ENCODE measurements around the gene CYP11A1.

Gene CYP11A1

DNA sequence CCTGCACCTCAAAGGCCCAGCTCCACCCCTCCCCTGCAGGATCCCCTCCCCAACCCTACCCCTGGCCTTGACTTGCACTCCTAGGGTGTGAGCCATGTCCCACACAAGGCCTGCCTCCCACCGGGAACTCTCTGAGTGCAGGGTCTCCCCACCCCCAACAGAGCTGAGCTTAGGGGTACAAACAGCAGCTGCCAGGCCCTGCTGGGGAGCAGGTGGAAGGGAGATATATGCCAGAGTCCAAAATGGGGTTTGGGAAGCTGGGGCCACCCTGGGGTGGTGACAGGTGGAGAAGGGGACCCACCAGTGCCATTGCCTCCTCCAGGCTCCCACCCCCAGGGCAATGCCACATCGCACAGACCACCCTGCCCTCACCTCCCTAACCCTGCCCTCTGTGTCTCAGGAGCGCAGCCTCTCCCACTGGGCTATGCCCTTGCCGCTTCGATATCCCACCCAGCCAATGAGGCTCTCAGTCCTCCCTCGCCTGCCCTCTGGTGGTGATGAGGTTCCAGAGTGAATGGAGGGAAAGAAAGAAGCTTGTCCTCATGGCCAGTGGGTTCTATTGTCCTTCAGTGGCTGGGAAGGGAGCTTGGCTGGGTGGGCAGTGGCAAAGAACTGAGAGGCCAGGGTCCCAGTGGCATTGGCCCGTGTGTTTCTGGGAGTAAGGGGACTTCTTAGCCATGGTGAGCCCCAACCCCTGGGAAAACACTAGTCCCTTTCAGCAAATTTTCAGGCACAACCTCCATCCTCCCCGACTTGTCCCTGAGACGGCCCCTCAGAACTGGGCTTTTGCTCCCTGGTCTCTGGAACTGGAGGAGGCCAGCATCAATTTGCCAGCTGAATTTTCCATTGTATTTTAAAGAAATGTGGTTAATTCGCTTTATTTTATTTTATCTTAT is 46.8 kb downstream of the CYP11A1 start:
- Histone ChIP-seq H3K4me3 (ENCODE audit: low read depth in 1 of 2, low read length in 1 of 2) (no peak overlapping the region), H3K36me3 (no peaks in the 10 kb centered on the region), H3K27ac (no peak overlapping the region), H3K4me1 (ENCODE audit: control insufficient read depth in 1 of 2, insufficient read depth in 1 of 2, low read depth in 1 of 2, low read length in 1 of 2) (no peaks in the 10 kb centered on the region), H3K27me3 (peaks cover 19% of the 10 kb centered on the region), H3K9me3 (no peaks in the 10 kb centered on the region)
- TF ChIP-seq, protein P1, sequence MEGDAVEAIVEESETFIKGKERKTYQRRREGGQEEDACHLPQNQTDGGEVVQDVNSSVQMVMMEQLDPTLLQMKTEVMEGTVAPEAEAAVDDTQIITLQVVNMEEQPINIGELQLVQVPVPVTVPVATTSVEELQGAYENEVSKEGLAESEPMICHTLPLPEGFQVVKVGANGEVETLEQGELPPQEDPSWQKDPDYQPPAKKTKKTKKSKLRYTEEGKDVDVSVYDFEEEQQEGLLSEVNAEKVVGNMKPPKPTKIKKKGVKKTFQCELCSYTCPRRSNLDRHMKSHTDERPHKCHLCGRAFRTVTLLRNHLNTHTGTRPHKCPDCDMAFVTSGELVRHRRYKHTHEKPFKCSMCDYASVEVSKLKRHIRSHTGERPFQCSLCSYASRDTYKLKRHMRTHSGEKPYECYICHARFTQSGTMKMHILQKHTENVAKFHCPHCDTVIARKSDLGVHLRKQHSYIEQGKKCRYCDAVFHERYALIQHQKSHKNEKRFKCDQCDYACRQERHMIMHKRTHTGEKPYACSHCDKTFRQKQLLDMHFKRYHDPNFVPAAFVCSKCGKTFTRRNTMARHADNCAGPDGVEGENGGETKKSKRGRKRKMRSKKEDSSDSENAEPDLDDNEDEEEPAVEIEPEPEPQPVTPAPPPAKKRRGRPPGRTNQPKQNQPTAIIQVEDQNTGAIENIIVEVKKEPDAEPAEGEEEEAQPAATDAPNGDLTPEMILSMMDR (IDR thresholded peaks at IDR 0.05), result no peak

DNA sequence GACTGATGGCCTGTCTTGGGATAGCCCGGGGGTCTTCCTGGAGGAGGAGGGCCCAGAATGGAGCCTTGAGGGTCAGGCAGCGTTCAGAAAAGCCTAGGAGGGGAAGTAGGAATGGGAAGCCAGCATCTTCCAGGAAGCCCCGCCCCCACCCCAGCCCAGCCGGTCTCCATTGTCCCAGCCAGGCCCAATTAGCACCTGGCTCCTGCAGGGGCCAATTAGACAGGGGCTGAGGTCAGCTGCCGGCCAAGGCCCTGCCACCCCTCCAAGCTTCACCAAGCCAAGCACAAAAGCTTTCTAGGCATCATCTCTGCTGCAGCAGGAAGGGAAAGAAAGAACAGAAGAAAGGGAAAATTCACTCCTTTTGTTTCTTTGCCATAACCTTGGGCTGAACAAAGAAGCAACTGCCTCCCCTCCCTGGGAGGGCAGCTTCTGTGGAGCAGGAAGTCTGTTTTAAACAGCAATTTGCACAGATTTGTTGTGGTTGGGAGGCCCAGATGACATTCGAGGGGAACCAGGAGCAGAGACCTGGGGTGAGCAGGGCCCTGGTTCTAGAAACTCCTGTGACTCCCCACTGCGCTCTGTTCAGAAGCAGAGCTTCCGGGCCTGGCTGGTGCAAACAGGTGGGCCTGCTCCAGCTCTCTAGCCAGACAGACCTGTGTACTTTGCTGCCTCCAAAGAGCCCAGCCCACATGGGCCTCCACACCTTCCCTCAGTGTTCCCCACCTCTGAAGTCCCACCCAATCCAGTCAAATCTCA is 47.7 kb downstream of the CYP11A1 start:
- TF ChIP-seq, protein P1 (IDR thresholded peaks at IDR 0.05), result no peak
- Histone ChIP-seq H3K36me3 (no peaks in the 10 kb centered on the region), H3K4me3 (ENCODE audit: low read depth in 1 of 2, low read length in 1 of 2) (no peak overlapping the region), H3K27me3 (peaks cover 22% of the 10 kb centered on the region), H3K4me1 (ENCODE audit: control insufficient read depth in 1 of 2, insufficient read depth in 1 of 2, low read depth in 1 of 2, low read length in 1 of 2) (no peaks in the 10 kb centered on the region), H3K9me3 (no peaks in the 10 kb centered on the region), H3K27ac (no peak overlapping the region)

- no peaks in the 10 kb centered on the region for H3K9me3 ChIP-seq
- TF ChIP-seq, protein P1 (IDR thresholded peaks at IDR 0.05), result no peak
- H3K4me1 ChIP-seq (ENCODE audit: control insufficient read depth in 1 of 2, insufficient read depth in 1 of 2, low read depth in 1 of 2, low read length in 1 of 2), result no peaks in the 10 kb centered on the region
- H3K36me3 ChIP-seq, result no peaks in the 10 kb centered on the region
- no peak overlapping the region for H3K4me3 ChIP-seq (ENCODE audit: low read depth in 1 of 2, low read length in 1 of 2)
- peaks cover 18% of the 10 kb centered on the region for H3K27me3 ChIP-seq
- H3K27ac ChIP-seq, result no peak overlapping the region
Observed at GRCh38 chr15:74319138-74319460, 48.3 kb downstream of the CYP11A1 start.

DNA sequence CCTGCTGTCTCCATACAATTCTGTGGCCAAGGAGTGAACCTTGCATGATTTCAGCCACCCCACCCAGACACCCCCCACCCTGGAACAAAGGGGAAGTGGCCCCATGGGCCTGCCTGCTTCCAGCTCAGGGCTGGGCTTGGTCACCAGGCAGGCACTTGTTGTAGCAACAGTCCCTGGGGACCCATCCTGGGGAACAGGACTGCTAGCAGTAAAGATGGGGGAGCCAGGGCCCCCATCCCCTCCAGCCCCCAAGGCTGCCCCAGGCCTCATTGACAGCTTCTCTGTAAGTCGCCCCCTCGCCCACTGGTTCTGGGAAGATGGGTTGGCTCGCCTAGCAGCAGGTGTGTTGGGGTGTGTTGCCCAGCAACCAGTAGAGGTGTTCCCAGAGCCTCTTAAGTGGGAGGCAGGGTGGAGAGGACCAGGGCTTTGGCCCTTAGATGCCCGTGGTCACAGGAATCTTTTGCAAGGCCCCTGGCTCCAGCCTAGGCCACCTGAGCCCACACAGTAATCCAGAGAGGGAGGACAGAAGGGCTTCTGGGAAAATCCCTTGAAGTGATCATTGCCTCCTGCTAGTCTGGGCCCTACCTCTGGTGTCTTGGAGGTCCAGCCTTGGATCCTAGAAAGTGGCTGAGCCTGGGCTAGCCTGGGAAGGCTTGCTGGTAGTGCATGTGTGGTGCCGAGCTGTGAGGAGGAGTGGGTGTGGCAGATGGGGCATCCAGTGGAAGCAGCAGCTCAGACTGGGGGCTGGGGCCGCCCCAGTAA is 48.9 kb downstream of the CYP11A1 start:
- Histone ChIP-seq H3K27ac (no peak overlapping the region), H3K4me3 (ENCODE audit: low read depth in 1 of 2, low read length in 1 of 2) (no peak overlapping the region), H3K9me3 (no peaks in the 10 kb centered on the region), H3K36me3 (no peaks in the 10 kb centered on the region), H3K4me1 (ENCODE audit: control insufficient read depth in 1 of 2, insufficient read depth in 1 of 2, low read depth in 1 of 2, low read length in 1 of 2) (no peaks in the 10 kb centered on the region), H3K27me3 (peaks cover 18% of the 10 kb centered on the region)
- TF ChIP-seq, protein P1 (IDR thresholded peaks at IDR 0.05), result no peak

DNA sequence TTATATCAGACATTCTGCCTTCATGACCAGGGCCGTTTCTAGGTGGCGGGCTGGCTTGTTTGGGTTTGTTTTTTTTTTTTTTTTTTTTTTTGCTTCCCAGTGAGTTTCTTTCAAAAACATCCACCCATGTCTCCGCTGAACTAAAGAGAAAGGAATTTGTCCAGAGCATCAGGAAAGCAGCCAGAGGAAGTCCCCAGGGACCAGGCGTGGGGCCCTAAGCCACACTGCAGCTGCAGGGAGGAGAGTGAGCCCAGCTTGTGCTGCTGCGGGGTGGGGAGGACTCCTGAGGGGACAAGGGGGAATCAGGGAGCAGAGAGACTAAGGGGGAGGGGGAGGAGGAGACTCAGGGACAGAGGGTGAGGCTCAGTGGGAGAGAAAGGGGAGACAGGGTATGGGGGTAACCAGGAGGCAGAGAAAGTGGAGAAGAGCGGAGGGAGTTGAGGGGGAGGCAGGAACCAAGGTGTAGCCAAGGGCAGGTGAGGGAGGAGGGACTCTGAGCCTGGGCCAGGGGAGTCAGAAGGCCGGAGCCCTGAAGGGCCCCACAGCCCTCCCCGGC is 49.5 kb downstream of the CYP11A1 start:
- no peaks in the 10 kb centered on the region for H3K4me1 ChIP-seq (ENCODE audit: control insufficient read depth in 1 of 2, insufficient read depth in 1 of 2, low read depth in 1 of 2, low read length in 1 of 2)
- H3K4me3 ChIP-seq (ENCODE audit: low read depth in 1 of 2, low read length in 1 of 2), result no peak overlapping the region
- H3K27me3 ChIP-seq, result peaks cover 18% of the 10 kb centered on the region
- no peak overlapping the region for H3K27ac ChIP-seq
- TF ChIP-seq, protein P1 (IDR thresholded peaks at IDR 0.05), result no peak
- H3K9me3 ChIP-seq, result no peaks in the 10 kb centered on the region
- H3K36me3 ChIP-seq, result no peaks in the 10 kb centered on the region
